Measurements from ENCODE around the gene TSPAN15.

The TSPAN15 gene

GRCh38 chr10:69549959-69550358, 98.7 kb downstream of the TSPAN15 start:
- in situ Hi-C loops (cut with HindIII; ENCODE audit: low sequenced_read_pairs), result loop anchor here (10.0 kb wide), 1 partner anchor 55 kb away; no protein-coding TSS in a partner anchor
- TF ChIP-seq CTCF (IDR thresholded peaks at IDR 0.05; ENCODE audit: low read depth, low read length, missing control alignments), result no peak

GRCh38 chr10:69552268-69552667, 101.0 kb downstream of the TSPAN15 start:
- DNase-seq (ENCODE audit: low read depth), result no peak
- TF ChIP-seq CTCF (IDR thresholded peaks at IDR 0.05; ENCODE audit: low read depth, low read length, missing control alignments), result no peak
- no peak overlapping the region for H3K4me3 ChIP-seq (ENCODE audit: low read depth, low read length)
- in situ Hi-C loops (cut with HindIII; ENCODE audit: low sequenced_read_pairs), result no loop called here

More at GRCh38 chr10:69549959-69550358, 98.7 kb downstream of the TSPAN15 start:
- DNase-seq (ENCODE audit: low read depth), result no peak
- H3K4me3 ChIP-seq (ENCODE audit: low read depth, low read length), result no peak overlapping the region

- in situ Hi-C loops (cut with HindIII; ENCODE audit: low sequenced_read_pairs), result no loop called here
- no peak for DNase-seq (ENCODE audit: low read depth)
- no peak overlapping the region for H3K4me3 ChIP-seq (ENCODE audit: low read depth, low read length)
- no peak for TF ChIP-seq CTCF (IDR thresholded peaks at IDR 0.05; ENCODE audit: low read depth, low read length, missing control alignments)
Measured at GRCh38 chr10:69553328-69553727, 102.1 kb downstream of the TSPAN15 start.

DNA sequence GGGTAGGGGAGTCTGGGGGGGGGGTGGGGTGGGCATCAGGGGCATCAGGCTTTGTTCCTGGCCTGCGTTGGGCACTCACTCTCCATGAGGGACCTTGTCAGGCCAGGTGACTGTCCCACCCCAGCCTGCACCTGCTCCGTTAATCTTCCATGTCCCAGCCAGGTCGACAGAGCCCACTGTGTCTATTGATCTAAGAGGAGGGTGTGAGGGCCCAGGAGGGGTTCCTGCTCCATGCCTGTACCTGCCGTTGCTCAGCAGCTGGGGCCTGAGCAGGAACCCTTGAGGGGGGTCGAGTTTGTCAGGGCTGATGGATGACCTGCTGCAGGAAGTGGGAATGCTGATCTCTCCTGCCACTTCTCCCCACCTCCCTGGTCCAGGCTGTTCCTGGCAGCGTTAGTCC, 103.3 kb downstream of the TSPAN15 start:
- no peak overlapping the region for H3K4me3 ChIP-seq (ENCODE audit: low read depth, low read length)
- no peak for TF ChIP-seq CTCF (IDR thresholded peaks at IDR 0.05; ENCODE audit: low read depth, low read length, missing control alignments)
- in situ Hi-C loops (cut with HindIII; ENCODE audit: low sequenced_read_pairs), result no loop called here
- no peak for DNase-seq (ENCODE audit: low read depth)

All from astrocyte of the cerebellum (primary cell).